ENCODE data around the gene KDELR1. TPM values are rescaled to one million over a fixed set of nuclear protein-coding genes. Genes with fewer than 3 reads are reported as not detected.
A peak's percentile ranks its signal among the peaks of the same experiment; 100 is the strongest.

KDELR1 gene
- polyA plus RNA-seq, 5 donors, result 141 to 191 (median 175) TPM

DNA sequence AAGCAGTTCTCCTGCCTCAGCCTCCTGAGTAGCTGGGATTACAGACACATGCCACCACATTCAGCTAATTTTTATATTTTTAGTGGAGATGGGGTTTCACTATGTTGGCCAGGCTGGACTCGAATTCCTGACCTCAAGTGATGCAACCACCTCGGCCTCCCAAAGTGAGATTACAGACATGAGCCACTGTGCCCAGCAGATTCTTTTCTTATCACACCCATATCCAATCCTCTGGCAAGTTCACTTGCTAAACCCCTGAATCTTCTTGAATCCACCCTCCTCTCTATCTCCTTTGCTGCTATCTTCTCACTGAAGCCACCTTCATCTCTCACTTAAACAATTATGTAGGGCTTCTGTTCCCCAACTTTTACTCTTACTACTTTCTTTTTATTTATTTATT lies 45.2 kb downstream of the KDELR1 start:
- DNase-seq, result no peak

DNA sequence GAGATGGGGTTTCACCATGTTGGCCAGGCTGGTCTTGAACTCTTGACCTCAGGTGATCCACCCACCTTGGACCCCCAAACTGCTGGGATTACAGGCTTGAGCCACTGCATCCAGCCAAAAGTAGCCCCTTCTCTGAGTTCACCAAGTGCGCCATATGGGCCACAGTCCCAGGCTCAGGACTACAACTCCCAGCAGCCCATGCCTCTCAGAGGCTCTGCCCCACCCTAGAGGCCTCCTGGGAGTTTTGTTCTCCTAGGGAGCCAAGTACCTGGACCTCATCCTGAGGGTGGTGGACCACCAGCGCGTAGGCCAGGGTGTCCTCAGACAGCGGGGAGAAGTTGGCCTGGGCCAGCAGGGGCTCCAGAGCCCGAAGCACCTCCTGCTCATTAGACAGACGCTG lies 46.5 kb downstream of the KDELR1 start:
- DNase-seq, result no peak

DNA sequence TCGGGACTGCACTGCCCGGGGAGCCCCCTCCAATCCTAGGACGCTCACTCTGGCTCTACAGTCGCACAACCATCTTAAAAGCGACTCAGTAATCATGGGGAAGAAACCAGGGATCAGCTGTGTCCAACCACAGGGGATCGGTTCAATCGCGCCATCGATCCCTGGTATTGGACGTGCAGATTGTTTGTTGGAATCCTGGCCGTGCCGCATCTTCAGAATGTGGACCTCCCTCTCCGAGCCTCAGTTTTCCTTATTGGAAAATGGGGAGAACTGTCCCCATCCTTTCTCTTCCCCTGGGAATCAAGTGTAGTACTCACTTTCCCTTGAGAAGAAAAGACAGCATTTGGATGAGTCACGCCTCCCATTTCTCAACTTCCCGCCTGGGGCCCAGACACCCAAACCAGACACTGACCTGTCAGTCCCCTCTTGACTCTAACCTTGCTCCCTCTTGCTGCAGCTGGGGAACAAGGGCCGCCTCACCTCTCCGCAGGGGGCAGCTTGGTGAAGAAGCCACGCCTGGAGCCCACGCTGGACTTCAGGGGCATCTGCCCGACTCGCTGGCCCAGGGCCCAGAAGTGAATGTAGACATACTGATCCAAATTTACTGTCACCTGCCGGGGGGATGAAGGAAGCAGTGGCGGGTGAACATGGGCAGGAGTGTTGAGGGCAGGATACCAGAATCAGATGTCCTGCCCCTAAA lies 48.4 kb downstream of the KDELR1 start:
- DNase-seq, result no peak

DNA sequence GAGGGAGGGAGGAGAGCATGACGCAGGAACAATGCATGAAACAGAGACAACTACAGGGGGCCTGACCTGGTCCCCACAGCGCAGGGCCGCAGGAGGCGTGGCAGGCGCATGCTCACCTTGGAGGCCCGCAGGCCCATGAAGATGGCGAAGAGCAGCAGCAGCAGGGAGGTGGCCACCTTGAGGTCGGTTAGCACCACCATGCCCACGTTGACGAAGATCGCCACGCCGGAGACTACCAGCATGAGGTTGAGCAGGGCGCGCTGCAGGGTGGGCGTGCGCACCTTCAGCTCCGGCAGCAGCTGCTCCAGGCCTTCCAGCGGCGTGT lies 49.0 kb downstream of the KDELR1 start:
- no peak for DNase-seq

DNA sequence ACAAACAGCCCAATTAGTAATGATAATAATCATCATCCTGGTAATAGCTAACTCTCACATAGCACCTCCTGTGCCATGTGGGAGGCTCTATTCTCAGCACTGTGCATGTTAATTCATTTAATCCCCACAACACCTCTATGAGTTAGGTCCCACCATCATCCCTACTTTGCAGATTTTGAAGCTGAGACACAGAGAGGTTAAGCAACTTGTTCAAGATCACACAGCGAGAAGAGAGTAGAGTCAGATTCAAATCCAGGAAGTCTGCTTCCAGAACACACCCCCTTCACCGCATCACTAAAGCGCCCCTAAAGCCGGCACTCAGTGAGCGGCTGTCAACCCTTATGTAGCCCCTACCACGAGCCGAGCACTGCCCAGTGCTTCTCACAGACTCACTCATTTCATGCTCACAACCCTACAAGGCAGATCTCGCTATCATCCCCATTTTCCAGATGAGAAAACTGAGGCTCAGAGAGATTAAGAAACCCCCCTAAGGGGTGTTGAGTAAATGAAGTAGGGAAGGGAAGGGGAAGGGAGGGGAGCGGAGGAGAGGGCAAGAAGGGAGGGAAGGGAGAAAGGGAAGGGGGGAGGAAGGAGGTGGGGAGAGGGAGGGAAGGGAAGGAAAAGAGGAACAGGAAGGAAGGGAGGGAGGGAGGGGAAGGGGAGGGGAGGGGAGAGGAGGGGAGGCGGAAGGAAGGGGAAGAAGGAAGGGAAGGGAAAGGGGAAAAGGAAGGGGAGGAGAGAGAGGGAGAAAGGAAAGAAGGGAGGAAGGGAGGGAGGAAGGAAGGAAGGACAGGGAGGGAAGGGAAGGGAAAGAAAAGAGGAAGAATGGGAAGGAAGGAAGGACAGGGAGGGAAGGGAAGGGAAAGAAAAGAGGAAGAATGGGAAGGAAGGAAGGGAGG lies 49.6 kb downstream of the KDELR1 start:
- no peak for DNase-seq

DNA sequence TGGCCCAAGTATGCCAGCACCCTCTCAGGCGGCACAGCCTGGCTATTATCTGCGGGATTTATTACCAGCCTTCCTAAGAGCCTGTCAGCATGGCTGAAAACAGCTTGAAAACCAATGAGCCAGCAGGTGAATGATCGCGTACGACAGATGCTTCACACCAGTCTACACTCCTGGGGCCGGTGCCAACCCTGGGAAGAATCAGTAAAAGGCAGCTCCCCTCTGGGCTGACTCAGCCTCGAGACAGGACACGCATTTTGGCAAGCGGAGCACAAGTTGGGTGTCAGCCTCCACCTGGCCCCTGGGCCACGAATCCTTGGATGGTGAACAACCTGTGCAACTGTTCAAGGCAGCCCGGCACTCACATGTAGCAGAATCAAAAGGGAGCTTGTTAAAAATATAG lies 50.4 kb downstream of the KDELR1 start:
- no peak for DNase-seq

DNA sequence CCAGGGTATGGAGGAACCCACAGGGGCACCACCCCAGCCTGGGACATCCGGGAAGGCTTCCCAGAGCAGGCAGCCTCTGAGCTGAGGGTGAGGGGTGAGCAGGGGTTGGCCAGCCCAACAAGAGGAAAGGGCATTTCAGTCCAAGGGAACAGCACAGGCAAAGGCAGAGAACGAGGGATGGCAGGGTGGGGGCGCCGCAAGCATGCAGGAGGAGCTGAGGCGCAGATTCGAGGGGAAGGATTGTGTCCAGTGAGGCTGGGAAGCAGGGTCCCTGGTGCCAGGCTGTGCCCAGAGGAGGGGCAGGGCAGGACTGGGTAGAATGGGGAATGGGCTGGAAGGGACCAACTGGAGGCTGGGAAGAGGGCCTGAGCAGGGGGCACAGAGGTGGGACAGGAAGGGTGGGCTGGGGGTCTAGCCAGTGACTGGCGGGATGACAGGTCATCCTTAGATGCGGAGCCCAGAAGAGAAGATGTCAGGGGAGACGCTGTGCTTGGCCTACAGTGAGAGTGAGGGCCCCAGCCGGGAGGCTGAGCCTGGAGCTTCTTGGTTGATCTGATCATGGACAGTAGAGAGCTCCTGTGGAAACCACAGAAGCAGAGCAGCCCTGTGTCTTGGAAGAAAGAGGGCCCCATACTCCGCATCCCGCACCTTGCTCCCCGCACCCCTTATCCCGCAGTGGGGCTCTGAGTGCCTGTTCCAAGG lies 52.4 kb downstream of the KDELR1 start:
- DNase-seq, result no peak

DNA sequence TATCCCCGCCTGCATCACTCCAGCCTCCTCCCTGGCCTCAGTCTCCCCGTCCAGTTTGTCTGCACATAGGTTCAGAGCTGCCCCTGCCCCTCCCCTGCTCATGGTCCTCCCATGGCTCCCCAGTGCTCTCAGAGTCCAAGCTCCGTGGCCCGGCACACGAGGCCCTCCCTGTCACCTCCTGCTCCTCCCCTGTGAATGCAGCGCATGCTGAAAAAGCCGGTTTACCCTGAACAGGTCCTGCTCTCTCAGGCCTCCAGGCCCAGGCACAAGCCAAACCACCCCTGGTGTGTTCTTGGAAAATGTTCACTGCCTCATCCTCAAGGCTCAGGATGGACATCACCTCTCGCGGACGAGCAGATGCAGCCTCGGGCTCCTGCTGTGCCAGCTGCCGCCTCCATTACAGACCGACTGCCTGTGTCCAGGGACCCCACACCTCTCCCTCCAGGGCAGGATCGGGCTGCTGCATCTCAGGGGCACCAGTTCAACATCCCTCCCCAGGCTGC lies 53.0 kb downstream of the KDELR1 start:
- DNase-seq, result no peak

DNA sequence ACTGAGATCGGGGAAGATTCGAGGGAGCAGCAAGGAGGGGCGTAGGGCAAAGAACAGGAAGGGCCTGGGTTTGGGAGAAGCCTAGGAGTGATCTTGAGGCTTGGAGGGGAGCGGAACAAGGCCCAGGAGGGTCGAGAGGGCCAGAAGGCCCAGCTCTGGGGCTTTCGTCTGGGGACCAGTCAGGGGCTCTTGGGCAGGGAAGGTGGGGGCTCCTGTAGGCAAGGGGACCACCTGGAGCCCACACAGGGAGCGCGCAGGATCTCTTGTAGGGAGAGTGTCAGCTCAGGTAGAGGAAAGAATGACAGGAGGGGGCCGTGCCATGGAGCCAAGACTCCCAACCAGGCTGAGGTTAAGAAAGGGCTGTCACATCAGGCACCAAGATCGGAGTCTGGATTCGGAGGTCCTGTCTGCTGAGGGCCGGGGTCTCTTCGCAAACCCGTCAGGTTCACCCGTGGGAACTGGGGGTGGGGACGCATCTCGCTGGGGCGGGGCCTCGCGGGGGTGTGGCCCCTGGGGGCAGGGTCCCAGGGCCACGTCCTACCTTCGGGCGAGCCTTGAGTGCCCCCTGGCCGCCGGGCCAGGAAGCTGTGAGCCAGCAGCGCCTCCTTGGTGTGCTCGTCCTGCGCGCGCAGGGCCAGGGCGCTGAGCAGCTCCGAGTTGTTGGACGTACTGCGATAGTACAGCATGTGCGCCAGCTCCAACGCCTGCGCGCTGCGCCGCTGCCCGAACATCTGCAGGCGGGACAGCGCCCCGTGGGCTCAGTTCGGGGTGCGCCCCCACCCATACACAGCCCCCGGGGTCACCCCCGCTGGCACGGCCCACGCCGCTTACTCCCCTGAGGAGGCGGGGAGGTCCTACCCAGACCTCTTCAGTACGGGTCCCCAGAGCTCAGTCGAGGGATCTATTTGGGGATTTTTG lies 57.6 kb downstream of the KDELR1 start:
- peak; percentile 85 to 86 for DNase-seq

DNA sequence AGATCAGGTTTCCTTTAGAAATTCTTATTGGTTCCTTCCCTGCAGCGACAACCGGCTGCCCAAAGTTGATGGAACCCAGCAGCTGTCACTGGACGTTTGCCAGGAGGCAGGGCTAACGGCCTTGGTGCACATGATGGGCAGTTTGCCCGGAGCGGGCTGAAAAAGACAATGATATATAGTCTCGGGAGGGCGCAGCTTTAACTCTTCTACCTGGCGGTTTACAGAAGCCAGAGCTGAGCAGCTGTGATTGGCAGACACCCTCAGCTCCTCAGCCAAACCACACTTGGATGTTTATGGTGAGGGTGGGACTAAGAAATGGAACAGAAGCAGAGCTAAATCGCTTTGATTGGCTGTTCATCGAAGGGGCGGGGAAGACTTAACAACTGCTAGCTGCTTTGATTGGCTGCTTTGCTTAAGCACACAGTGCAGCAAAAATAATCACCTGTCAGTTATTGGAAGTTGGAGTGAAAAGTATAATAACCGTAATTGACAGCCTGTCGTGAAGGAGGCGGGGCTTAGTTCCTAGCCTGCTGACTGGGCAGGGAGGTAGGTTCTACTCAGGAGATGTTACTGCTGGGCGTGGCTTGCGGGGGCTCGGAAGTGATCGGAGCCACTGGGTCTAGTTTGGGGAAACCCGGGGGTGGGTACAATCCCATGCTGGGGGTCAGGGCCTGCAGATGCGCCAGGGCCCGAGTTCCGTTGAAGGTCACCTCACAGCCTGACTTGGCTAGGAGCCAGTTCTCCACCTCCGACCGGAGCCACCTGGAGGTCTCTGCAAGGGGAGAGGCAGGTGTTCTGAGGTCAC lies 58.5 kb downstream of the KDELR1 start:
- DNase-seq, result peak; percentile 92 to 94

Other genes starting within 250 kb of the KDELR1 start
- 10 to 100 TPM; 56.9 to 71.4 (median 63.0) TPM for gene LIG1, start 221.2 kb downstream of the KDELR1 start, polyA plus RNA-seq (ENCODE audit: insufficient read depth in 1 of 5, insufficient read length in 5 of 5, low replicate concordance in 1 of 5)
- 10 to 100 TPM in 3 of 5 donors, 1 to 10 TPM in 2; 7.7 to 11.5 (median 10.6) TPM for gene ZSWIM9, start 220.9 kb downstream of the KDELR1 start, polyA plus RNA-seq (ENCODE audit: insufficient read depth in 1 of 5, insufficient read length in 5 of 5, low replicate concordance in 1 of 5)
- gene CARD8, start 135.6 kb downstream of the KDELR1 start, polyA plus RNA-seq (ENCODE audit: insufficient read depth in 1 of 5, insufficient read length in 5 of 5, low replicate concordance in 1 of 5), result 10 to 100 TPM; 58.7 to 96.3 (median 86.0) TPM
- 10 to 100 TPM in 1 of 5 donors, 1 to 10 TPM in 4; 8.1 to 10.6 (median 9.0) TPM for gene ZNF114, start 121.5 kb downstream of the KDELR1 start, polyA plus RNA-seq (ENCODE audit: insufficient read depth in 1 of 5, insufficient read length in 5 of 5, low replicate concordance in 1 of 5)
- gene EMP3, start 66.0 kb downstream of the KDELR1 start, polyA plus RNA-seq (ENCODE audit: insufficient read depth in 1 of 5, insufficient read length in 5 of 5, low replicate concordance in 1 of 5), result 100 to 1,000 TPM in 4 of 5 donors, 10 to 100 TPM in 1; 98.1 to 129 (median 108) TPM
- 1 to 10 TPM; 6.6 to 9.2 (median 7.7) TPM for gene TMEM143, start 27.6 kb downstream of the KDELR1 start, polyA plus RNA-seq (ENCODE audit: insufficient read depth in 1 of 5, insufficient read length in 5 of 5, low replicate concordance in 1 of 5)
- gene SYNGR4, start 27.2 kb downstream of the KDELR1 start, polyA plus RNA-seq (ENCODE audit: insufficient read depth in 1 of 5, insufficient read length in 5 of 5, low replicate concordance in 1 of 5), result under 1 TPM in 1 of 5 donors, not detected in 4; 0.27 TPM
- under 1 TPM; 0.13 to 0.58 (median 0.40) TPM for gene GRIN2D, start 2.1 kb upstream of the KDELR1 start, polyA plus RNA-seq (ENCODE audit: insufficient read depth in 1 of 5, insufficient read length in 5 of 5, low replicate concordance in 1 of 5)
- 10 to 100 TPM; 17.5 to 30.9 (median 21.7) TPM for gene GRWD1, start 54.4 kb upstream of the KDELR1 start, polyA plus RNA-seq (ENCODE audit: insufficient read depth in 1 of 5, insufficient read length in 5 of 5, low replicate concordance in 1 of 5)
- 1 to 10 TPM in 3 of 5 donors, under 1 TPM in 2; 0.70 to 1.5 (median 1.2) TPM for gene KCNJ14, start 64.0 kb upstream of the KDELR1 start, polyA plus RNA-seq (ENCODE audit: insufficient read depth in 1 of 5, insufficient read length in 5 of 5, low replicate concordance in 1 of 5)
- gene CYTH2, start 77.8 kb upstream of the KDELR1 start, polyA plus RNA-seq (ENCODE audit: insufficient read depth in 1 of 5, insufficient read length in 5 of 5, low replicate concordance in 1 of 5), result 100 to 1,000 TPM in 2 of 5 donors, 10 to 100 TPM in 3; 72.6 to 112 (median 87.8) TPM
- 1 to 10 TPM; 1.4 to 4.0 (median 2.6) TPM for gene LMTK3, start 120.3 kb upstream of the KDELR1 start, polyA plus RNA-seq (ENCODE audit: insufficient read depth in 1 of 5, insufficient read length in 5 of 5, low replicate concordance in 1 of 5)
- 1 to 10 TPM; 1.6 to 4.2 (median 3.3) TPM for gene SULT2B1, start 160.6 kb upstream of the KDELR1 start, polyA plus RNA-seq (ENCODE audit: insufficient read depth in 1 of 5, insufficient read length in 5 of 5, low replicate concordance in 1 of 5)
- gene SPACA4, start 215.2 kb upstream of the KDELR1 start, polyA plus RNA-seq (ENCODE audit: insufficient read depth in 1 of 5, insufficient read length in 5 of 5, low replicate concordance in 1 of 5), result under 1 TPM; 0.11 to 0.76 (median 0.32) TPM
- 10 to 100 TPM in 2 of 5 donors, 1 to 10 TPM in 3; 3.7 to 11.6 (median 4.8) TPM for gene FAM83E, start 223.5 kb upstream of the KDELR1 start, polyA plus RNA-seq (ENCODE audit: insufficient read depth in 1 of 5, insufficient read length in 5 of 5, low replicate concordance in 1 of 5)
- gene RPL18, start 227.6 kb upstream of the KDELR1 start, polyA plus RNA-seq (ENCODE audit: insufficient read depth in 1 of 5, insufficient read length in 5 of 5, low replicate concordance in 1 of 5), result 1,000 to 10,000 TPM; 1,161 to 2,077 (median 1,395) TPM
- 10 to 100 TPM; 10.0 to 17.8 (median 11.6) TPM for gene SPHK2, start 228.0 kb upstream of the KDELR1 start, polyA plus RNA-seq (ENCODE audit: insufficient read depth in 1 of 5, insufficient read length in 5 of 5, low replicate concordance in 1 of 5)
- gene DBP, start 245.8 kb upstream of the KDELR1 start, polyA plus RNA-seq (ENCODE audit: insufficient read depth in 1 of 5, insufficient read length in 5 of 5, low replicate concordance in 1 of 5), result 10 to 100 TPM in 3 of 5 donors, 1 to 10 TPM in 2; 6.3 to 14.0 (median 10.5) TPM

Measured in right lung (tissue), 5 donors.